ENCODE measurements around the gene COL25A1. TPM values are rescaled to one million over a fixed set of nuclear protein-coding genes. Genes with fewer than 3 reads are reported as not detected.
A peak's percentile ranks its signal among the peaks of the same experiment; 100 is the strongest.

Gene COL25A1
- total RNA-seq, 6 donors from 2014 or later: 0.15 to 0.79 (median 0.27) TPM; not detected in 2

- no peak for TF ChIP-seq POLR2AphosphoS5 (IDR thresholded peaks at IDR 0.05)
- TF ChIP-seq EP300 (IDR thresholded peaks at IDR 0.05): no peak
- TF ChIP-seq POLR2A (IDR thresholded peaks at IDR 0.05): no peak
- no peak for TF ChIP-seq CTCF (IDR thresholded peaks at IDR 0.05)
- no peak for ATAC-seq (ENCODE audit: low FRiP score in 2 of 2)
- Histone ChIP-seq H3K27me3 (no peaks in the 10 kb centered on the region), H3K27ac (peak overlapping the region in 2 of 4 donors; percentile 12 to 59), H3K9me3 (peaks cover 0 to 4% (median 0%) of the 10 kb centered on the region in 4 donors), H3K36me3 (no peaks in the 10 kb centered on the region), H3K4me1 (peaks cover 0 to 7% (median 0%) of the 10 kb centered on the region in 4 donors), H3K4me3 (no peak overlapping the region)
- WGBS, 2 donors: 47 to 70% methylated on average over 3 of the region's 3 CpGs
- DNase-seq: no peak
Observed at GRCh38 chr4:109183931-109184490, 118.4 kb downstream of the COL25A1 start.

GRCh38 chr4:109182696-109183095, 119.8 kb downstream of the COL25A1 start:
- Histone ChIP-seq H3K27ac (no peak overlapping the region), H3K4me3 (no peak overlapping the region), H3K27me3 (no peaks in the 10 kb centered on the region), H3K36me3 (no peaks in the 10 kb centered on the region), H3K4me1 (peaks cover 0 to 7% (median 0%) of the 10 kb centered on the region in 4 donors), H3K9me3 (peaks cover 0 to 4% (median 0%) of the 10 kb centered on the region in 4 donors)
- 50 to 81% methylated on average over 3 of the region's 3 CpGs for WGBS, 2 donors
- DNase-seq (no peak), ATAC-seq (ENCODE audit: low FRiP score in 2 of 2) (no peak)
- TF ChIP-seq CTCF (IDR thresholded peaks at IDR 0.05) (no peak), EP300 (IDR thresholded peaks at IDR 0.05) (no peak), POLR2AphosphoS5 (IDR thresholded peaks at IDR 0.05) (no peak), POLR2A (IDR thresholded peaks at IDR 0.05) (no peak)

GRCh38 chr4:109179061-109179460, 123.4 kb downstream of the COL25A1 start:
- no peaks in the 10 kb centered on the region for H3K27me3 ChIP-seq
- DNase-seq (no peak), ATAC-seq (ENCODE audit: low FRiP score in 2 of 2) (no peak)
- no peak for TF ChIP-seq EP300 (IDR thresholded peaks at IDR 0.05)
- no peak for TF ChIP-seq POLR2A (IDR thresholded peaks at IDR 0.05)
- H3K4me1 ChIP-seq: peaks cover 0 to 1% (median 0%) of the 10 kb centered on the region in 4 donors
- no peaks in the 10 kb centered on the region for H3K36me3 ChIP-seq
- H3K9me3 ChIP-seq: no peaks in the 10 kb centered on the region
- no peak overlapping the region for H3K27ac ChIP-seq
- no peak overlapping the region for H3K4me3 ChIP-seq
- 80 to 87% methylated on average over 3 of the region's 3 CpGs for WGBS, 2 donors

GRCh38 chr4:109177096-109177810, 125.2 kb downstream of the COL25A1 start:
- DNase-seq (no peak), ATAC-seq (ENCODE audit: low FRiP score in 2 of 2) (no peak)
- no peak overlapping the region for H3K27ac ChIP-seq
- no peaks in the 10 kb centered on the region for H3K9me3 ChIP-seq
- 74 to 77% methylated on average over 6 of the region's 6 CpGs for WGBS, 2 donors
- H3K4me3 ChIP-seq: no peak overlapping the region
- H3K4me1 ChIP-seq: no peaks in the 10 kb centered on the region
- TF ChIP-seq EP300 (IDR thresholded peaks at IDR 0.05): no peak
- TF ChIP-seq CTCF (IDR thresholded peaks at IDR 0.05): no peak
- TF ChIP-seq POLR2AphosphoS5 (IDR thresholded peaks at IDR 0.05): no peak
- no peak for TF ChIP-seq POLR2A (IDR thresholded peaks at IDR 0.05)
- no peaks in the 10 kb centered on the region for H3K27me3 ChIP-seq
- H3K36me3 ChIP-seq: no peaks in the 10 kb centered on the region

- Histone ChIP-seq H3K36me3 (no peaks in the 10 kb centered on the region), H3K9me3 (no peaks in the 10 kb centered on the region), H3K4me1 (no peaks in the 10 kb centered on the region), H3K27ac (no peak overlapping the region), H3K27me3 (no peaks in the 10 kb centered on the region), H3K4me3 (no peak overlapping the region)
- DNase-seq: no peak
- no peak for ATAC-seq (ENCODE audit: low FRiP score in 2 of 2)
- WGBS, 2 donors: 77 to 81% methylated on average over 5 of the region's 5 CpGs
- TF ChIP-seq POLR2AphosphoS5 (IDR thresholded peaks at IDR 0.05): no peak
- no peak for TF ChIP-seq POLR2A (IDR thresholded peaks at IDR 0.05)
- TF ChIP-seq EP300 (IDR thresholded peaks at IDR 0.05): no peak
- no peak for TF ChIP-seq CTCF (IDR thresholded peaks at IDR 0.05)
Observed at GRCh38 chr4:109174224-109174953, 128.1 kb downstream of the COL25A1 start.

Measured in upper lobe of left lung (tissue), 6 donors.